Hippocampal formation (tissue), 2 donors: Measurements from ENCODE around the gene NLRP14.
A peak's percentile ranks its signal among the peaks of the same experiment; 100 is the strongest.

Experiments
- DNase-seq, 2 donors: peaks; one replicate each; lab custom pipeline; 2025; lab: John Stamatoyannopoulos, UW

NLRP14 gene

DNA sequence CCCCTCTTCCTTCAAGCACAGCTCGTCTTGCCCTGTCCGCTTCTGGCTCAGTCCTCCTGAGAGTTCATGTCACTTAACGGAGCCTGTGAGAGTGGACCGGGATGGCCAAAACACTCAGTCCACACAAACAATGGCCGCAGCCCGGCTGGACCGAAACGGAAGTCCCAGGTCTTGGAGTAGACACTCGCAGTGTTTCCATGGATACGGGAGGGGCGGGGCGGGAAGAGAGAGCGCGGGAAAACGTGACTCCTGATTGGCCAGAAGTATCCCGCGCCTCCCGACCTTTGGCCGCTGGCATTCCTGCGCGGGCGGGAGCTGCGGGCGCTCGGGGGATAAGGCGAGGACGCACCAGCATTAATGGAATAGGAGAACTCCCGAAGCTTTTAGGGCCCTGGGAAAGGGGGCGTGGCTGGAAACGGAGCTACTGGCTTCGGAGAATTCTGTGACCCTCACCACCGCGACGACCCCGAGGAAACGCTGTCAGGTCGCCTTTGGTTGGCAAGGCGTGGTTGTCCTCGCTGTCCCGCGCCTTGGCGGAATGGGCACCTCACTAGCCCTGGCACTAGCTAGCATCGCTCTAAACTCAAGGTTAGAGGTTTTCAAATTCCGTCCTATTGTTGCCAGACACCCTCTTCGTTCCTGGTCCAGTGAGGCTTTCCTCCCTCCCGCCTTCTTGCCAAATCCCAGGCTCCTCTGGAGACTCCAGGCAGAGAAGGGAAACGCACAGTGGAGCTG is at the start of gene NLRP14, which contains the start of gene ZNF214:
Gene NLRP14 (plus strand): TSS at position 297 of the 735 bp plus-strand sequence. CDS start 18,108 bp downstream, outside the sequence.
Gene ZNF214 (minus strand): TSS at position 164 of the 735 bp plus-strand sequence. CDS start 17,511 bp downstream, outside the sequence.
- peak; percentile 81 to 82 for DNase-seq

DNA sequence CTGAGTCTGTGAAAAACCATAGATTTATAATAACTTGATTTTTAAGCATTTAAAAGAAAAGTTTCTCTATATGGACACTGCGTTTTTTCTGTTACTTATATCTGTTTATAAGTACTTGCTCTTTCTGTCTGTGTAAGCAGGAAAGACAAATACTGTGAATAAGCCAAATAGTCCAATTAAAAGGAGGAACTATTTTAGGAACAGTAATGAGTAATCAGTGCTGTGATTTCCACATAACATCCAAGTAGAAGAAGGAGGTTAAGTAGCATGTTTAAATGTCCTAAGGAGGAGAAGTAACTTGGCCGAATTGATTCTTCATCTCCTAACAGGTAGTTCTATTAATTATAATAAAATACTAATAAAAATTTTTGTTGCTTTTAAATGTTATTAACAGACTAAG is 40.9 kb upstream of the NLRP14 start:
- DNase-seq = no peak

- DNase-seq = no peak
Measured at GRCh38 chr11:6986487-6986886, 33.8 kb upstream of the NLRP14 start.

GRCh38 chr11:6988506-6988905 is 31.8 kb upstream of the NLRP14 start:
- no peak for DNase-seq

GRCh38 chr11:6991227-6991626 is 29.1 kb upstream of the NLRP14 start:
- no peak for DNase-seq

GRCh38 chr11:6992026-6992425 is 28.3 kb upstream of the NLRP14 start:
- no peak for DNase-seq

DNA sequence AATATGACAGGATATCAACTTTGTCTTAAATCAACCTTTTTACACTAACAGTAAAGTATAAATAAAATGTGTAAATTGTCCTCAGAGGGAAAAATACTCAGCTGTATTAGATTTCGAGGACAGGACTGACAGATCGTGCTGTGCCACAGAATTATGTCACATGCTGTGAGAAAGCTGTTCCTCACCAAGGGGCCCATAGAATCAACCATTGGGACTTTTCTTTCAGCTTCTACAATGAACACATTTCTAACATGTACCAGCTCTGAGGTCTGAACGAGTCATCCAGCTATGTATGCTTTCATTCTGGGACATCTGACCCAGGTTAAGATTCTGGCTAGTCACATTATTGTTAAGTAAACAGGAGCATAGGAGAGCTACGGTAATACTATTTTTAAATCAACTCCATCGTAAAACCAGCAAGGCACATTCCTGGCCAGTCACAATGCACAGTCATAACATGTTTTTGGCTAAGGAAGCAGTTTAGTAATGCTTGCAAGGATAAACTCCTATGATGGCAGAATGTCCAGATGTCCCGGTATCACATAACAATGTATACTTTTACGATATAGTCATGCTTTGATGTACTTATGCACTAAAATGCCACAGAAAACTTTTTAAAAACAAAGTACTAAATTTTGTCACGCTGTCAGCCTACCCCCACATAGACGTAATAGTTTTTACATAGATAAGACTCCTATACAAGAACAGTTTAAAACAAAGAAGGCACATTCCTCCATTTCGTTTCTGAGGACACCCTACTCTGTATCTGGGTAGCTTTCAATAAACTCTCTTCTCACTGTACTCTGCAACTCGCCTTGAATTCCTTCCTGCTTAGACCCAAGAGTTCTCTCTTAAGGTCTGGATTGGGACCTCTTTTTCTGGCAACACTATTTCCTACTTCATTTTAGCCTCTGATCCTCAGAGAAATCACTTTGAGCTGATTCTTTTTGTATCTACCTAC is 27.5 kb upstream of the NLRP14 start:
- DNase-seq = no peak

- DNase-seq = no peak
Measured at GRCh38 chr11:6995703-6996102, 24.6 kb upstream of the NLRP14 start.

- no peak for DNase-seq
Measured at GRCh38 chr11:7004482-7004881, 15.8 kb upstream of the NLRP14 start.

- no peak for DNase-seq
Measured at GRCh38 chr11:7014118-7014517, 6.2 kb upstream of the NLRP14 start.

DNA sequence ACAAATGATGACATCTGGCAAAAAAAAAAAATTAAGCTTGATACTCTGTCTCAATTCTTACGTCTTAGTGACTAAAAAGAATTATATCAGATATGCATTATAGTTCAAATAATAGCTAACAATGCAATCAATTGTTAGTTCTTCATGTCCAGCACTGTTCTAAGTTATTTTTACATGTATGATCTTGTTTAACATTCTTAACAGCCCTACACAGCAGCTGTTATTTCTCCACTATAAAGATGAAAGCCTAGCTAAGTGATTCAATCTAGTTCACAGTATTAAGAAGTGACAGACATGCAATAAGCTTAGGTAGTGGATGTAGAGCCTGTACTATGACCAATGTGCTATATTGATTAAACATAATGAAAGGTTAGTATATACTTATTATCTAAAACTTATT is 4.3 kb upstream of the NLRP14 start:
- DNase-seq = no peak

GRCh38 chr11:7019500-7020182 is 638 bp upstream of the NLRP14 start:
- DNase-seq = peak in 1 of 2 donors; percentile 44

DNA sequence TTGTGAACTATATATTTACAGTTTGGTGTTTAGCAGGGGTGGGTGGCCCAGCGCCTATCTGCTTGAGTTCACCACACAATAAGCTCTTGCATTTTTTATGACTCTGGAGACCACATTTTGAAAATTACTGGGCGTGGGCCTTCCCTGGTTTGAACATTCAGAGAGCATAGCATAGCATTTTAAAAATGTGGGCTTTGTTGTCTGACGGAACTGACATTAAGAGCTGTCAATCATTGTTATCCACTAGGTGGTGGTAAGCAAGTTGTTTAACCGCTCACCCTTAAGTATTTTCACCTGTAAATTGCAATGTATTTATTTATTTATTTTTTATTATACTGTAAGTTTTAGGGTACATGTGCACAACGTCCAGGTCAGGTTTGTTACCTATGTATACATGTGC is 1.0 kb downstream of the NLRP14 start:
- DNase-seq = no peak

- DNase-seq = no peak
Measured at GRCh38 chr11:7028141-7028540, 7.9 kb downstream of the NLRP14 start.

GRCh38 chr11:7030836-7031235 is 10.6 kb downstream of the NLRP14 start:
- DNase-seq = no peak

DNA sequence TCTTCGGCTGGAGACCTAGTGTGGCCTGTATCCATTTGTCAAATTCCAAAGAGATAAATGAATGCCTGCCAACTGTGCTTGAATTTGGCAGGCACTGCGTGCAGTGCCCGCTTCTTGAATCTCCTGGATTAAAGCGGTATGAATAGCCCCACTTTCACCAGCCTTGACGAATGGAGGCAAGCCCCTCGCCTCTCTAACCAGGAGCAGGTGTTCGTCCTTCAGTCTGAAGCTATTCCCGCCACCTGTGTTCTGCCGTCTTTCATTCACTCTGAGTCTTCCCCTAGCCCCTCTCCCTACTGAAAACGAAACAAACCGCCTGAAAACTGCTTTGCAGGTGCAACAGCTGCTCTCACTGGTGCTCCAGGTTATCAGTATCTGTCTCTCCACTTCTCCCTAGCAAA is 11.2 kb downstream of the NLRP14 start:
- DNase-seq = no peak

DNA sequence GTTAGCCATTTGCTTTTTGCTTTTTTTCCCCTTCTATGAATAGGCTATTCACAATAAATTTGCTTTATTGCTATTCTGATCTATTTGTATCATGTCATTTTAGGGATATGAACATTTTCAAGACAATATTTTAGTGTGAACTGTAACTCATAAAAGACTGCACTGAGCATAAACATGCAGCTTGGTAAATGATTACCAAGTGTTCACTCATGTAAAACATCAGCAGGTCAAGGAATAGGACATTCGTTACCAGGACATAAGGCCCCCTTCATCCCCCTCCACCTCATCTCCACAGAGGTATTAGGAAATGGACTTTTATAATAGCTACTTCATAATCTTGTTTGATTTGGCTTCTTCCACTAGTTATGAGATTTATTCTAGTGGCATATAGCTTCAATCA is 12.4 kb downstream of the NLRP14 start:
- DNase-seq = no peak

- DNase-seq = no peak
Measured at GRCh38 chr11:7034019-7034418, 13.7 kb downstream of the NLRP14 start.

DNA sequence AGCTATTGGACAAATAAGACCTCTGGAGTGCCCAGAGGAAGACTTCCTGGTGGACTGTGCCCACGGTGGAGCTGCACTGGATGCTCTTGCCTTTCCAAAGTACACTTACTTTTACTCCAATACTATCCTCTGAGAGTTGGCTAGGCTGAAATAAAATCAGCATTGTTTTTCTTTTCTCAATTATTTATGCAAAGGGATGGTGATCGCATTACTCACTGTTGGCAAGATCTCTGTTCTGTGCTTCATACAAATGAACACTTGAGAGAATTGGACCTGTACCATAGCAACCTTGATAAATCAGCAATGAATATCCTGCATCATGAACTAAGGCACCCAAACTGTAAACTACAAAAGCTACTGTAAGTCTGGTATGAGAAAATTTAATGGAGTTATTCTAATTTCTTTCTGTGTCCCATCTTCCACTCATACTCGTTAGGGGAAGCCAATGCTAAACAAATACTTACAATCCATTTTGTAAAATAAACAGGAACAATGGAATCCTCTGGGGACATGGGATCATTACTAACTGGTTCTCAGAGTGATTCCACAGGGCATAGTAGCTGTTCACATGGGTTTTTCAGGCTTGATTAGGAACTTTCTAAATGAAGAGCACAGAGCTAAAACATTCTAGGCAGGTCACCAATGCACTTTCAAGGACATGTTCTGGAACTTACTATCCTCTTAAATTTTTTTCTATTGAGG is 26.3 kb downstream of the NLRP14 start:
- no peak for DNase-seq

DNA sequence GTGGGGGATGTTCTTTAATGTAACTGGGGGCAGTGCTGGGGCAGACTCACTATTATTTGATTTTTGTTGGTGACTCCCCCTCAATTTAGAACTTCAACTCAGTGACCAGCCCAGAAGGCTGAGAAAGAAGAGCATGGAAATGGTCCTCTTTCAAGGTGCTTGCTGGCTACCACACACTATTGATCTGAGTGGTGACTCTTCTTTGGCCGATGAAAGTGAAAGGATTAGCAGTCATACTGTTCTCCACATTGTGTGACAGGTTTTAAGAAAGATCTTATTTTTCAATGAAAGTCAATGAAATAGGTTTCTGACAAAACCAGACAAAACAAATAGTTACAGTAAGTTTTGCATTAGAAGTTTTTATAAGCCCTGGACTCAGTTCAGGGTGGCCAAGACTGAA is 29.9 kb downstream of the NLRP14 start:
- DNase-seq = no peak

GRCh38 chr11:7056828-7057513 is 36.7 kb downstream of the NLRP14 start:
- no peak for DNase-seq
